ENCODE data around the gene SLX9. TPM values are rescaled to one million over a fixed set of nuclear protein-coding genes. Genes with fewer than 3 reads are reported as not detected.

Gene SLX9
- total RNA-seq, 1 experiment from 2014 or later = 80.1 TPM

- intact Hi-C loops (cut with micrococcal nuclease) = no loop called here
- Histone ChIP-seq H4K20me1 (ENCODE audit: low read length) (no peaks in the 10 kb centered on the region), H3K9me2 (replicated peaks; ENCODE audit: low read length) (no peaks in the 10 kb centered on the region), H3K9ac (ENCODE audit: low read length) (no peak overlapping the region), H3F3A (ENCODE audit: low read length, unreplicated experiment) (no peaks in the 10 kb centered on the region), H3K4me3 (ENCODE audit: low read length) (no peak overlapping the region), H3K79me2 (ENCODE audit: low read length) (peaks cover 13% of the 10 kb centered on the region), H3K4me1 (ENCODE audit: insufficient read depth, low read length) (peaks cover 13% of the 10 kb centered on the region; the same call in 1 of the 2 replicates), H2AFZ (ENCODE audit: low read length) (no peak overlapping the region), H3K4me2 (ENCODE audit: low read length) (no peak overlapping the region), H3K36me3 (ENCODE audit: low read depth, low read length) (peaks cover 18% of the 10 kb centered on the region), H3K27ac (ENCODE audit: low read length) (0 out of 2 replicates have a peak overlapping the region, but pooled peaks have one; percentile 12), H3K27me3 (ENCODE audit: low read length) (no peaks in the 10 kb centered on the region), H3K9me3 (ENCODE audit: low read length) (no peaks in the 10 kb centered on the region)
- ChIA-PET CTCF (no interaction called here), POLR2A (ENCODE audit: unreplicated experiment) (no interaction called here)
- TF ChIP-seq EZH2phosphoT487 (IDR thresholded peaks at IDR 0.05; ENCODE audit: borderline replicate concordance, low read length) = no peak
- no peak for TF ChIP-seq EZH2 (IDR thresholded peaks at IDR 0.05; ENCODE audit: low read length, unreplicated experiment)
- TF ChIP-seq CTCF (conservative IDR thresholded peaks at IDR 0.05; ENCODE audit: low read depth, low read length) = no peak
- no TSS peak for BruUV-seq (replicated peaks)
- no peak for DNase-seq
- ATAC-seq = no peak
Observed at GRCh38 chr21:44969066-44969670, 29.3 kb downstream of the SLX9 start.

- TF ChIP-seq EZH2phosphoT487 (IDR thresholded peaks at IDR 0.05; ENCODE audit: borderline replicate concordance, low read length) (no peak), CTCF (conservative IDR thresholded peaks at IDR 0.05; ENCODE audit: low read depth, low read length) (no peak), EZH2 (IDR thresholded peaks at IDR 0.05; ENCODE audit: low read length, unreplicated experiment) (no peak)
- H3K27ac ChIP-seq (ENCODE audit: low read length) = 0 out of 2 replicates have a peak overlapping the region, but pooled peaks have one; percentile 12
- no peaks in the 10 kb centered on the region for H3K9me2 ChIP-seq (replicated peaks; ENCODE audit: low read length)
- H3K9me3 ChIP-seq (ENCODE audit: low read length) = no peaks in the 10 kb centered on the region
- DNase-seq = peak; percentile 52
- no peak overlapping the region for H3K4me2 ChIP-seq (ENCODE audit: low read length)
- H3K4me3 ChIP-seq (ENCODE audit: low read length) = no peak overlapping the region
- peaks cover 12% of the 10 kb centered on the region; the same call in 1 of the 2 replicates for H3K36me3 ChIP-seq (ENCODE audit: low read depth, low read length)
- ChIA-PET CTCF (interaction anchor here (0.6 to 0.7 kb wide), 2 partner anchors 132 to 168 kb away, joined by 3 read pairs; no protein-coding TSS in a partner anchor), POLR2A (ENCODE audit: unreplicated experiment) (no interaction called here)
- H3F3A ChIP-seq (ENCODE audit: low read length, unreplicated experiment) = no peaks in the 10 kb centered on the region
- H2AFZ ChIP-seq (ENCODE audit: low read length) = no peak overlapping the region
- peaks cover 4% of the 10 kb centered on the region for H3K79me2 ChIP-seq (ENCODE audit: low read length)
- intact Hi-C loops (cut with micrococcal nuclease) = no loop called here
- H3K4me1 ChIP-seq (ENCODE audit: insufficient read depth, low read length) = peaks cover 13% of the 10 kb centered on the region; the same call in 1 of the 2 replicates
- no peak overlapping the region for H3K9ac ChIP-seq (ENCODE audit: low read length)
- ATAC-seq = peak; percentile 73
- no TSS peak for BruUV-seq (replicated peaks)
- H4K20me1 ChIP-seq (ENCODE audit: low read length) = no peaks in the 10 kb centered on the region
- no peaks in the 10 kb centered on the region for H3K27me3 ChIP-seq (ENCODE audit: low read length)
Observed at GRCh38 chr21:44969931-44970755, 30.3 kb downstream of the SLX9 start.
